Activated CD4-positive, alpha-beta T cell treated with anti-CD3 and anti-CD28 coated beads, Interleukin-2, amount 50 U/mL, for 48 hours (primary cell): ENCODE results near the gene IPO7.
"Not testable (repeated sequence)": the region's sequence is repeated elsewhere in the genome, so short reads cannot be mapped to it uniquely, and the experiment has no call there.

ENCODE experiments used
- DNase-seq, 2 experiments: peaks; one replicate each; pipeline ENCODE4 v3.0.0-alpha.2; 2020

Gene IPO7

DNA sequence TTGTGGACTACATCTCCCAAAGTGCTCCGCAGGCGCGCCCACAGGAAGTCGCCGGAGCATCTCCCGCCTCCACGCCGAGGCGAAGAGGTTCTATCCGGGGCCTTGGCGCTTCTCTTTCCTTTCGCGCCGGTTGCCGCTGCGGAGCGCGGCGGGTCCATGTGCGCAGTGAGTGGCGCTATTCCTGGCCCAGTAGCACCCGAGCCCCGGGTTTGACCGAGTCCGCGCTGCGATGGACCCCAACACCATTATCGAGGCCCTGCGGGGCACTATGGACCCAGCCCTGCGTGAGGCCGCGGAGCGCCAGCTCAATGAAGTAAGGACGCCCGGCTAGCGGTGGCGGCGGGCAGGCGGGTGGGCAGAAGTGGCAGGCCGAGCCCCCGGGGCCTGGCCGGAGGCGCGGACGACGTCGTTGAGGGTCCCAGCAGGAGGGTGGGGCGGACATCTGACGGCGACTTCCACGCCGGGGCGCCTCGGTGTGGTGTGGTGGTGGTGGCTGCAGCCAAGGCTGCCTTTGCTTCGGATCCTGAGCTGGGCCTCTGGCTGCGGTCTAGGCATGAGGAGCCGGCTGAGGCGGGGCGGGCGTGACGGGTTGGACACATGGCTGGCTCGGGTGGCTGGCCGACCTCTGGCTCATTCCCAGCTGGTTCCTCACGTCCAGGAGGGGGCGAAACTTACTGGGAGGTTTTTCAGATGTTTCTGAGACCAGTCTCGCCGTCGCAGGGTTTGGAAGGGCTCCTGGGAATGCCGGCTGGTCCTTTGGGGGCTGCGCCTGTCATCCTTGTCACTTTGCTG lies at the start of gene IPO7:
TSS of gene IPO7 (plus strand) at position 118 of the 792 bp plus-strand sequence. CDS start at position 230, 112 bp downstream.
- peak; percentile 90 to 91 for DNase-seq

DNA sequence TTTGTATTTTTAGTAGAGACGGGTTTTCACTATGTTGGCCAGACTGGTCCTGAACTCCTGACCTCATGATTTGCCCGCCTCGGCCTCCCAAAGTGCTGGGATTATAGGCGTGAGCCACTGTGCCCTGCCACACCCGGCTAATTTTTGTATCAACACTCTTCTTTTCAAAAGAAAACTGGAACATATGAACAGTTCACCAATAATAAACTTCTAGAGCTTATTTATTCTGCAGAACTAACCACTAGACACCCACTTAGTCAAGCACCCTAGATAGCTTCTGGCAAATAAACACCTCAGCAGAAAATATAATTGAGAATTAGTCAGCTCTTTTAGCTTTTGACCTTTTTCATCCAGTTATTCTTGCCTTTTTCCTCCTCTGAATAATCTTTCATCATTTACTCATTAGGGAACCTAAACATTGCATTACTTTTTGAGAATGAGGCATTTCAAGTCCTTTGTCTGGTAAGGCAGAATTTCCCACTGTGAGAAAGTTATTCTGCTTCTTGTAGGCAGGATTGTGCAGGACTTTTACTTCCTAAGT lies 42.7 kb upstream of the IPO7 start:
- DNase-seq, result no peak

DNA sequence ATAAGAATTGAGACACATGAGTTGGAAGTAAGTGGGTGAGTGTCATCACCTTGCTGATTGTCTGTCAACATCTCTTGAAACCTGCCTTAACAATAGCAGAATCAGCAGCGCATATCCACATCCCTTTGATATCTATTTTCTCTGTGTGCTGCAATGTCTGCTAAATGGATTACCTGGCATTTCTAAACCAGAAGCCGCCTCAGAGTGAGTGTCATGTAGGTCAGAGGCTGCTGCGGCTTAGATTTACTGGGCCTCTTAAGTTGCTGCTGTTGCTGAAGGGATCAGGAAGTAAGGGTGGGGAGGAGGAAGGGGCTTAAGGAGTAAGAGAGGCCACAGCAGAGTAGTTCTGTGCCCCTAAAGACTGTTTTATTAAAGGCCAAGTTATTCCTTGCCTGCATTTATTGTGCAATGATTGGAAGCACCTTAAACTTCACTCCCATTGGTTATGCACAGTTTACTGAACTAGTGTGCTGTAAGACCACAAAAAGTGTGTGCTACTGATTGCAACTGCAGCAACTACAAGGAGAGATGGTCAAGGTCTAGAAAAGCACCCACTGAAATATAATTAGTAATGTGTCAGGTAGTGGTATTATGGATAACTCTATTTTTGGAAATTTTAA lies 40.3 kb upstream of the IPO7 start:
- DNase-seq, result no peak

- no peak for DNase-seq
These were observed 37.4 kb upstream of the IPO7 start for GRCh38 chr11:9347100-9347499.

DNA sequence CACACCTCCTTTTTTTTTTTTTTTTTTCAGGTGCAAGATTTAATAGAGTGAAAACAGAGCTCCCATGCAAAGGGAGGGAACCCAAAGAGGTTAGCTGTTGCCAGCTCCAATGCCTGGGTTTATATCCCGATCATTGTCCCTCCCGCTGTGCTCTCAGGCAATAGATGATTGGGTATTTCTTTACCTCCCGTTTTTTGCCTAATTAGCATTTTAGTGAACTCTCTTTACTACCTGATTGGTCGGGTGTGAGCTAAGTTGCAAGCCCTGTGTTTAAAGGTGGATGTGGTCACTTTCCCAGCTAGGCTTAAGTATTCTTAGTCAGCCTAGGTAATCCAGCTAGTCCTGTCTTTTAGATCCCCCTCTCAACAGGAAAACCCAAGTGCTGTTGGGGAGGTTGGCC lies 36.7 kb upstream of the IPO7 start:
- not testable (repeated sequence) for DNase-seq

- DNase-seq, result no peak
These were observed 33.1 kb upstream of the IPO7 start for GRCh38 chr11:9351321-9351881.

- DNase-seq, result no peak
These were observed 27.4 kb upstream of the IPO7 start for GRCh38 chr11:9357041-9357440.

DNA sequence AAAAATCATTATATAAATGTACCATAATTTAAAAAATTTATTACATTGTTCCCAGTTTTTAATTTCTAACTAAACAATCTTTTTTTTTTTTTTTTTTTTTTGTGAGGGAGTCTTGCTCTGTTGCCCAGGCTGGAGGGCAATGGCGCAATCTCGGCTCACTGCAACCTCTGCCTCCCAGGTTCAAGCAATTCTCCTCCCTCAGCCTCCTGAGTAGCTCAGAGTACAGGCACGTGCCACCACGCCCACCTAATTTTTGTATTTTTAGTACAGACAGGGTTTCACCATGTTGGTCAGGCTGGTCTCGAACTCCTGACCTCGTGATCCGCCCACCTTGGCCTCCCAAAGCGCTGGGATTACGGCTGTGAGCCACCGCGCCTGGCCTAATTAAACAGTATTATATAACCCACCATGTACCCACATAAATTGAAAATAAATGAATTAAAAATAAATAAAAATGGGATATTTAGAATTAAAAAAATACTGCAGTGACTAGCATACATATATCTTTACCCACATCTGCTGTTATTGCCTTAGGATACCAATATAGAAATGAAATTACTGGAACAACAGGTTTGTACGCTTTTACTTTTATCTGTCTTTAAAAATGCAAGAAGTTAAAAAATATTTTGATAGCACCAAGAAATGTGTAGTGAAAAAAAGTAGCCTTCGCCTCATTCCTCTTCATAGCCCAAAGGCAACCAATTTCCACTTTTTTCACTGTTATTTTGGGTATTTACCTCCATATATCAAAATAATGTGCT lies 23.4 kb upstream of the IPO7 start:
- not testable (repeated sequence) for DNase-seq

DNA sequence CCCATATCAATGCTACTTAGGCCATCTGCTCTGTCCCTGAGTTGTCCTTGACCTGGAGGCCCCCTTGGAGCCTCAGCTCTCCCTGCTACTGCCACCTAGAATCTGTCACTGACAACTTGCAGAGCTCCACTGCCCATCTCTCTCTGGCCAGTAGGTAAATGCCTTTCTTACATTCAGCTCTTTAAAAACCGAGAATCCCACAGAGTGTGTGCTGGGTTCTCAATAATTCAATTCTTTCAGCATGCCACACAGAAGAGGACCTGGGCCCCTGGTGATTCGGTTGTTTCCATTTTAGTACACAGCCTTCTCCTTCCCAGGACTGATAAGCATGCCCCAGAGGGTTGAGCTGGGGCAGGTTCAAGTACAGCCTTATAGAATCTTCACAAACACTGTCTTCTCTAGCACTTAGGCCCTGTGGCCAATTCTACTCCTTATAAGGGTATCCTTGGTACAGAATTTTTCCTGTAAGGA lies 22.0 kb upstream of the IPO7 start:
- DNase-seq, result peak; percentile 13 to 24

- peak; percentile 81 to 88 for DNase-seq
These were observed 20.2 kb upstream of the IPO7 start for GRCh38 chr11:9363954-9364912.

DNA sequence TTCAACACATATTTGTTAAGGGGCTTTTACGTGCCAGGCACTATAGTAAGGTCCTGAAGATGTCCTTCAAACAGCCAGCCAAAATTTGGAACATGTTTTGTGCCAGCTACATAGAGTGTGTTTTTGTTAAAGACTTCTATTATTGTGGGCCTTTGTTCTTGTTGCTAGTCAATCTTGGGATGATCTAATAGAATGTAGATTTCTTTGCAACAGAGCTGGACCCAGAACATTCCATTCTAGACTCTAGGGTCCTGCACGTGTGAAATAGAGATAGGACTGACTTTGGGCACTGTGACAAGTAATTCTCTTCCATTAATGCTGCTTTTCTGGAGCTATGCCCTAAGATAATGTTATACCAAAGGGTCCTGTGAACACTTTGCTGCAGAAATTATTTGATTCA lies 16.9 kb upstream of the IPO7 start:
- no peak for DNase-seq

DNA sequence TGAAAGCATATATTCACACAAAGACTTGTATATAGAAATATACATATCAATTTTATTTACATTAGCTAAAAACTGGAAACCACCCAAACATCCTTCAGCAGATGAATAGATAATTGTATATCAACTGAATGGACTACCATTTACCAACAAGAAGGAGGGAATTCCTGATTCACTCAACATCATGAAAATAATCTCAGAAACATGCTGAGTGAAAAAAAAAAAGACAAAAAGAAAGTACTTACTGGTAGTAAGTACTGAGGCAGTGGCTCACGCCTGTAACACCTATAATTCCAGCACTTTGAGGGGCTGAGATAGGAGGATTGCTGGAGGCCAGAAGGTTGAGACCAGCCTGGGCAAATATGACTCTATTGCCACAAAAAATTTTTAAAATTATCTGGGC lies 7.4 kb upstream of the IPO7 start:
- no peak for DNase-seq

DNA sequence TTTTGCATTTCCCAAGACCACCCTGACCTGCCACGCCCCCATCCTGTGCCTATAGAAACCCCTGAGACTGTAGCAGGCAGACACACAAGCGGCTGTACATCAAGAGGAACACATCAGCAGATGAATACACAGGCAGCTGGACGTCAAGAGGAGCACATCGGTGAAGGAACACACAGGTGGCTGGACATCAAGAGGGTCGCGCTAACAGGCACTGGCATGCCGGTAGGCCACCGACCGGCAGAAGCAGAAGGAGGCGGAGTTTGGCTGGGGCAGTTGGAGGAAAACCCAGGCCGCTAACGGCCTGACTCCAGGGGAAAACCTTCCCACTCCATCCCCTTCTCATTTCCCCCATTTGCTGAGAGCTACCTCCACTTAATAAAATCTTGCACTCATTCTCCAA lies 5.4 kb upstream of the IPO7 start:
- DNase-seq, result no peak

DNA sequence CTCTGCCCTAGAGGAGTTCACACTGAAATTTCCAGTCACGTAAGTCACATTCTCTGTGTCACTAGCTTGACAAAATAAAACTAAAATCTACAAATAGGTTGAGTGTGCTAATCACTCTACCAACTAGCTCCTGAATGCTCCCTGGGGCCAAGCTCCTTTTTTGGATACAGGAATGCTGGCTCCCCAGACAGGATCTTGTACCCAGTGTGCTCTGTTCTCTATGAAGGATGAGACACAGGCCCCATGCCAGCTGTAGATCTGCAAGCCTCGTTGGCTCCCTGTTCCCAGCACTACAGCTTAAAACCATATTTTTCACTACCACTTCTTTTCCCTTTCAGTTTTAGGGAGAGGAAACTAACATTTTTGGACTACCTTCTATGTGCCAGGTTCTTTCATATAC lies 3.7 kb upstream of the IPO7 start:
- no peak for DNase-seq

DNA sequence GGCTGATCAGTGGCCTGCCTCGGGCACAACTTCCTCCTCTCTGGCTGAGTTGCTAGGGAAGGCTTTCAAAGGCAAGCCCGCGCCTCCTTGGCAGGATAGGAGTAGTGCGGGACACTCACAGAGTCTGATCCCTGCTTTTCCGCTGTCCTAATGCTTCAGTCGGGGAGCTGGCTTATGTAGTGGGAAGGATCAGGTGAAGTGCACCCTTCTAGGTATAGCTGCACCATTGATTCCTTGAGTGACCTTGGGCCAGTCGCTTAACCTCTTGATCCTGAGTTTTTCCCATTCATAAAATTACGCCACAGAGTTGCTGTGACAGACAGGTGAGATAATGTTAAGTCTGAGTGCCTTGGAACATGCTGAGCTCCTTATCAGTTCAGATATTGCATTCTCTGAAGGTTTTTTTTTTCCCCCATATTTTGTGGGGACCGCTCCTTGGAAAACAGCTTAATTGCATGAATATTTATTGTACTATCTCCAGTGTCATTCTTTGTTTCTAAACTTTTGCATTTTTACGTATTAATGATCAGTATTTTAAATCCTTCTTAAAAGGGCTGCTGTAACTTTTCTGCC lies 961 bp downstream of the IPO7 start:
- no peak for DNase-seq

DNA sequence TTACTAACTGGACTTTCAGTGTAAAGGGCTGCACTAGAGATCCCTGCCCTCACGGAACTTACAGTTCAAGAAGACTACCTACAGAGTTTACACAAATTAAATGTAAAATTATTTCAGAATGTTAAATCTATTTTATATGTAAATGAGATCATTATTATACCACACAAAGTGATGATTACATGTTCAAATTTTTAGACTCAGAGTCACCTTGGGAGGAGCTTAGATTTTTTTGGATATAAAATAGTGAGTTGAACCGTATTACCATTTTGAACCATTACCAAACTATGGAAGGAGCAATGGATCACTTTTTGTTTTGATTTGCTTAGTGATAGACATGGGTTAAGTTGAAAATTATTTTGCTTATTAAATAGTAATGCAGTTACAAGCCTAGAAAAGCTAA lies 1.6 kb downstream of the IPO7 start:
- no peak for DNase-seq

DNA sequence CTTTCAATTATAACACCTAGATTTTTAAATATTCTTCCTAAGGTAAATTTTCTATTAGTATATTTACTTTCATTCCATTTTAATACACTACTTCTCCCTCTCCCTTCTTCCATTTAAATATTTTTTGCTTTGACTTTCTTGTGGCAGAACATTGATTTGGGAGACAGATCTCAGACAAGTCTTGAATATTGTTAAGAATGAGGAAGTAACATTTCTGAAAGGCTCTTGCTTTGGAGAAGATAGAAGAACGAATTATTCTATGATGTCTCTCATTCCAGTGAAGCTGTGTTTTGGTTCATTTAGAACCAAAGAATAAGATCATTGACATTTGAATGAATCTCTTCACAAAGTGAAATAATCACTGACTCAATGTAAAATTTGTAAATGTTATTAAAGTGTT lies 2.4 kb downstream of the IPO7 start:
- DNase-seq, result no peak

GRCh38 chr11:9396310-9396709 lies 11.9 kb downstream of the IPO7 start:
- DNase-seq, result no peak

DNA sequence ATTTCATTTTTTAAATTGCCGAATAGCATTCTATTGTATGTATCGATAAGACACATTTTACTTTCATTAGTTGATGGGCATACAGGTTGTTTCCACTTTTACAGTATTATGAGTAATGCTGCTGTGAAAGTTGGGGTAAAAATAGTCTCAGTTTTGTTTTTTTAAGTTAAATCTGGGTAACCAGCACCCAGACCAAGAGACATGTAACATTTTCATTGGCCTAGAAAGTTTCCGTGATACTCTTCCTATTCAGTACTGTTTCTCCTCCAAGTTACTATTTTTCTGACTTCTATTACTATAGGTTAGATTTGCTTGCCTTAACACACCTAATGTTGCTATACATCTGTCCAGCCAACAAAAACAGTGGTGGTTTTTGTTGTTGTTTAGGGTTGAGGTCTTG lies 12.3 kb downstream of the IPO7 start:
- no peak for DNase-seq

- DNase-seq, result no peak
These were observed 13.6 kb downstream of the IPO7 start for GRCh38 chr11:9397746-9398680.
